ENCODE data around the gene AP1G1. TPM values are rescaled to one million over a fixed set of nuclear protein-coding genes. Genes with fewer than 3 reads are reported as not detected.

AP1G1 gene
- polyA plus RNA-seq: 10 to 100 TPM; 16.9 to 23.5 TPM

- no peaks in the 10 kb centered on the region for H3K9me3 ChIP-seq (ENCODE audit: control insufficient read depth in 2 of 2, insufficient read depth in 1 of 2, low read depth in 1 of 2, low read length in 1 of 2)
- H3K27ac ChIP-seq (ENCODE audit: low read depth in 2 of 2, low read length in 1 of 2): peak within 1 kb of the TSS; percentile 99
- no peaks in the 10 kb centered on the region for H3K4me1 ChIP-seq (ENCODE audit: control insufficient read depth in 2 of 2, insufficient read depth in 2 of 2, low read length in 1 of 2)
- no peaks in the 10 kb centered on the region for H3K36me3 ChIP-seq (ENCODE audit: control insufficient read depth in 2 of 2, insufficient read depth in 2 of 2, low read length in 1 of 2)
- WGBS, 2 donors: 0 to 1% methylated on average over 53 to 54 of the region's 54 CpGs
- H3K4me3 ChIP-seq (ENCODE audit: low read depth in 1 of 2, low read length in 2 of 2): peak within 1 kb of the TSS; percentile 78 to 98
- H3K27me3 ChIP-seq (ENCODE audit: control insufficient read depth in 1 of 2, insufficient read depth in 2 of 2, low read length in 2 of 2): no peaks in the 10 kb centered on the region
Measured at GRCh38 chr16:71808593-71809459, at the start of gene AP1G1. Gene AP1G1 (minus strand): TSS chr16:71808834. CDS start chr16:71789479, 19,355 bp downstream.

DNA sequence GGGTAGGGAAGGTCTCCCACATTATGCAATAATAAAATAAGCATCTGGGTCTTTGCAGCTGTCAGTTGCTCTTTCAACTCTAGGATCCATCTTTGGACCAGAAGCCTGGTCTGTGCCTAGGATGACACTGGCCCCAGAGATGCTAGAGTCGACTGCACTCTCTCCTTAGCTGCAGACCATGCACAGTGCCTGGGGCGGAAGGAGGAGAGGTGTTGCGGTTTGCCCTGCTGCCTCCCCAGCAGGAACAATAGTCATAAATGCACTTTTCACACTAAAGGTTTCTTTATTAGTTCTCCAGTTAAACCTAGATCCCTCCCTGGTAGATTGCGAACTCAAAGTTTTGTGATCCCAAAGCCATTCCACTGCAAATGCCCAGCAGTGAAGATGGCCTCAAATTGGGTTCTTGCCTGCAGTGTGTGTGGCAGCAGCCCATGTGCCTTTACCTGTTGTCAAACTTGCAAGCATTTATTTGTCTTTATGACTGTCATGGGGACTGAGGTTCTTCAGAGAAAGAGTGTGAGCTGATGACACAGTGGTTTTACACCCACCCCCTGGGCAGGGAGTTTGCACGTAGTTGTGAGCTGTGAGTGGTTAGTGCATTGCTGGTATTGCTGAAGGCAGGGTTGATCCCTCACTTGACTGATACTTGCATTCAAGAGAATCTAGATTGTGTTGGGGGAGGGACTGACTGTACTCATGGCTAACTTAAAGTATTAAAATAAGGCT is 47.5 kb upstream of the AP1G1 start:
- H3K27me3 ChIP-seq (ENCODE audit: control insufficient read depth in 1 of 2, insufficient read depth in 2 of 2, low read length in 2 of 2): no peaks in the 10 kb centered on the region
- H3K36me3 ChIP-seq (ENCODE audit: control insufficient read depth in 2 of 2, insufficient read depth in 2 of 2, low read length in 1 of 2): peaks cover 6 to 23% of the 10 kb centered on the region in 2 donors
- no peaks in the 10 kb centered on the region for H3K4me1 ChIP-seq (ENCODE audit: control insufficient read depth in 2 of 2, insufficient read depth in 2 of 2, low read length in 1 of 2)
- no peak overlapping the region for H3K4me3 ChIP-seq (ENCODE audit: low read depth in 1 of 2, low read length in 2 of 2)
- H3K27ac ChIP-seq (ENCODE audit: low read depth in 2 of 2, low read length in 1 of 2): no peak overlapping the region
- 83 to 86% methylated on average over 5 of the region's 5 CpGs for WGBS, 2 donors
- no peaks in the 10 kb centered on the region for H3K9me3 ChIP-seq (ENCODE audit: control insufficient read depth in 2 of 2, insufficient read depth in 1 of 2, low read depth in 1 of 2, low read length in 1 of 2)

DNA sequence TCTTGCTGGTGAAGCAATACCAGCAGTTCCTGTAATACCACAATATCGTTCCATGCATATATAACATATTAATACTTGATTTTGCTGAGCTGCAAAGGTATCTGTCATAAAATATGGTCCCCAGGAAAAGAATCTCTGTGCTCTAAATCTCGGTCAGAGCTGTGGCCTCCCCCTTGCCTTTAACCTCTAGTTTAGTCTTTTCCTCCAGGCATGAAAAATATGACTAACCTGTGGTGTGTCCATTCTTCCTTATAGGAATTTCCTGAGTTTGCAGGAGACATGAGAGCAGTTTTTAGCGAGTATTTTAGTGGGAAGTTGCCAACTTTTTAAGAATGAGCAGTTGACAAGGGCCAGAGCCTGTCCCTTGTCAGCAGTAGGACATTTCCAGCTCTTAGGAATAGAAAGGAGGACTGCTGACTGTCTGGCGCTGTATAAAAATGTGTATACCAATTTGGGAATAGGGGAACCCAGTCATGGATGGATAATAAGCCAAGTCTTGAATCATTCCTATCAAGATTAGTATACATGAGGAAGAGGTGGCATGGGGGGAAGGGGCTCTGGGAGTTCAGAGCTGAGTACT is 45.8 kb upstream of the AP1G1 start:
- Histone ChIP-seq H3K4me3 (ENCODE audit: low read depth in 1 of 2, low read length in 2 of 2) (no peak overlapping the region), H3K27ac (ENCODE audit: low read depth in 2 of 2, low read length in 1 of 2) (no peak overlapping the region), H3K27me3 (ENCODE audit: control insufficient read depth in 1 of 2, insufficient read depth in 2 of 2, low read length in 2 of 2) (no peaks in the 10 kb centered on the region), H3K9me3 (ENCODE audit: control insufficient read depth in 2 of 2, insufficient read depth in 1 of 2, low read depth in 1 of 2, low read length in 1 of 2) (no peaks in the 10 kb centered on the region), H3K36me3 (ENCODE audit: control insufficient read depth in 2 of 2, insufficient read depth in 2 of 2, low read length in 1 of 2) (peaks cover 16 to 27% of the 10 kb centered on the region in 2 donors), H3K4me1 (ENCODE audit: control insufficient read depth in 2 of 2, insufficient read depth in 2 of 2, low read length in 1 of 2) (no peaks in the 10 kb centered on the region)
- 88 to 89% methylated on average over 4 of the region's 4 CpGs for WGBS, 2 donors

DNA sequence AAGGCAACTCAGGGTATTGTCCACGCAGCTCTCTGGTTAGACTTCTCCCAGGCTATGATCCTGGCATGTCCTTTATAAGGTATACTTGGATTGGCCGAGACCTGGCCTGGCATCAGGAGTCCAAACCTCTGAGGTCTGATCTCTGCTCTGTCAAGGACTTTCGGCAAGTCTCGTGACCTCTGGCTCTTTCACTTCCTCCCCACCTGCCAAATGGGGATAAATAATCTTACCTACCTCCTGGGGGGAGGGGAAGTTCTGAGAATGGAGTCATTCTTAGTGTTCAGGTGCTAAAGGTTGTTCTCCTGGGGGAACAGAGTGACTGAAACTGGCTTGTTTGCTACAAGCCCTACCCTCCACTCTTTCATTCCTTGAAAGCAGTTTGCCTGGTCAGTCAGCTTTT is 44.8 kb upstream of the AP1G1 start:
- Histone ChIP-seq H3K9me3 (ENCODE audit: control insufficient read depth in 2 of 2, insufficient read depth in 1 of 2, low read depth in 1 of 2, low read length in 1 of 2) (no peaks in the 10 kb centered on the region), H3K4me3 (ENCODE audit: low read depth in 1 of 2, low read length in 2 of 2) (no peak overlapping the region), H3K36me3 (ENCODE audit: control insufficient read depth in 2 of 2, insufficient read depth in 2 of 2, low read length in 1 of 2) (peaks cover 16 to 27% of the 10 kb centered on the region in 2 donors), H3K27me3 (ENCODE audit: control insufficient read depth in 1 of 2, insufficient read depth in 2 of 2, low read length in 2 of 2) (no peaks in the 10 kb centered on the region), H3K27ac (ENCODE audit: low read depth in 2 of 2, low read length in 1 of 2) (no peak overlapping the region), H3K4me1 (ENCODE audit: control insufficient read depth in 2 of 2, insufficient read depth in 2 of 2, low read length in 1 of 2) (no peaks in the 10 kb centered on the region)
- WGBS, 2 donors: 71 to 79% methylated on average over 4 of the region's 4 CpGs

GRCh38 chr16:71852561-71852960 is 43.9 kb upstream of the AP1G1 start:
- no peaks in the 10 kb centered on the region for H3K4me1 ChIP-seq (ENCODE audit: control insufficient read depth in 2 of 2, insufficient read depth in 2 of 2, low read length in 1 of 2)
- peaks cover 16 to 27% of the 10 kb centered on the region in 2 donors for H3K36me3 ChIP-seq (ENCODE audit: control insufficient read depth in 2 of 2, insufficient read depth in 2 of 2, low read length in 1 of 2)
- 96 to 99% methylated on average over 4 of the region's 4 CpGs for WGBS, 2 donors
- no peaks in the 10 kb centered on the region for H3K9me3 ChIP-seq (ENCODE audit: control insufficient read depth in 2 of 2, insufficient read depth in 1 of 2, low read depth in 1 of 2, low read length in 1 of 2)
- H3K27ac ChIP-seq (ENCODE audit: low read depth in 2 of 2, low read length in 1 of 2): no peak overlapping the region
- H3K27me3 ChIP-seq (ENCODE audit: control insufficient read depth in 1 of 2, insufficient read depth in 2 of 2, low read length in 2 of 2): no peaks in the 10 kb centered on the region
- H3K4me3 ChIP-seq (ENCODE audit: low read depth in 1 of 2, low read length in 2 of 2): no peak overlapping the region

GRCh38 chr16:71852158-71852557 is 43.5 kb upstream of the AP1G1 start:
- H3K4me3 ChIP-seq (ENCODE audit: low read depth in 1 of 2, low read length in 2 of 2): no peak overlapping the region
- H3K9me3 ChIP-seq (ENCODE audit: control insufficient read depth in 2 of 2, insufficient read depth in 1 of 2, low read depth in 1 of 2, low read length in 1 of 2): no peaks in the 10 kb centered on the region
- H3K36me3 ChIP-seq (ENCODE audit: control insufficient read depth in 2 of 2, insufficient read depth in 2 of 2, low read length in 1 of 2): peaks cover 16 to 27% of the 10 kb centered on the region in 2 donors
- no peak overlapping the region for H3K27ac ChIP-seq (ENCODE audit: low read depth in 2 of 2, low read length in 1 of 2)
- WGBS, 2 donors: 80 to 92% methylated on average over 3 of the region's 3 CpGs
- no peaks in the 10 kb centered on the region for H3K27me3 ChIP-seq (ENCODE audit: control insufficient read depth in 1 of 2, insufficient read depth in 2 of 2, low read length in 2 of 2)
- no peaks in the 10 kb centered on the region for H3K4me1 ChIP-seq (ENCODE audit: control insufficient read depth in 2 of 2, insufficient read depth in 2 of 2, low read length in 1 of 2)

DNA sequence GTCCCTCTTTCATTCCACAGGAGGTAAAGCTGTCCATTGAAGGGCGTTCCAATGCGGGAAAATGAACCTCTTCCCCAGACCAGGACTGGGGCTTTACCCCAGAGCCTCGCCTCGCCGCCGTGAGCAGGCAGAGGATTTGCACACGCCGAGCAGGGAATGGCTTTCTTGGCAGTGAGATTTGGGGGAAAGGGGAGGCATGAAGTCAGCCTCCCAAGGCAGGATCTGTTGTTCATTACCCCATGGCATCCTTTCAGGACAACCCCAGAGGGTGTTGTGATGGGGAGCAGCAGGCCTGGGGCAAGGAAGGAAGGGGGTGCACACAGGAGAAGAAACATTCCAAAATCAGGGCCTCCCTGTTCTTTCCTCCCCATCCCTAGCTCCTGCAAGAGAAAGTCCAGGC is 43.1 kb upstream of the AP1G1 start:
- Histone ChIP-seq H3K4me1 (ENCODE audit: control insufficient read depth in 2 of 2, insufficient read depth in 2 of 2, low read length in 1 of 2) (no peaks in the 10 kb centered on the region), H3K9me3 (ENCODE audit: control insufficient read depth in 2 of 2, insufficient read depth in 1 of 2, low read depth in 1 of 2, low read length in 1 of 2) (no peaks in the 10 kb centered on the region), H3K27ac (ENCODE audit: low read depth in 2 of 2, low read length in 1 of 2) (no peak overlapping the region), H3K36me3 (ENCODE audit: control insufficient read depth in 2 of 2, insufficient read depth in 2 of 2, low read length in 1 of 2) (peaks cover 16 to 27% of the 10 kb centered on the region in 2 donors), H3K4me3 (ENCODE audit: low read depth in 1 of 2, low read length in 2 of 2) (no peak overlapping the region), H3K27me3 (ENCODE audit: control insufficient read depth in 1 of 2, insufficient read depth in 2 of 2, low read length in 2 of 2) (no peaks in the 10 kb centered on the region)
- 93 to 95% methylated on average over 8 of the region's 8 CpGs for WGBS, 2 donors

DNA sequence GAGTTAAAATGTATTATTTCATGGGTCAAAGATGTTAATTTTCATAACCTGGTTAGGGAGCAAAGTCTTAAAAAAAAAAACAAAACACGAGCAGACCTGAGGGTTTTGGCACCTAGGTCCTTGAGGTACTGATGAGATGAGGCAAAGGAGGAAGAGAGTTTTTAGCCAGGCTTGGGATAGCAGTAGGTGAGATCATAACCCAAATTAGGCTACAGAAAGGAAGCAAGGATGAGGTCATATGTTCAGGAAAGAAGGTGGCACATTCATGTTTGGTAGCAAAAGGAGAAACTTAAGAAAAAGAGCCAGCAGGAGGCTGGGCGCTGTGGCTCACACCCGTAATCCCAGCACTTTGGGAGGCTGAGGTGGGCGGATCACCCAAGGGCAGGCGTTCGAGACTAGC is 40.0 kb upstream of the AP1G1 start:
- WGBS, 2 donors: 93% methylated on average over 6 of the region's 6 CpGs

DNA sequence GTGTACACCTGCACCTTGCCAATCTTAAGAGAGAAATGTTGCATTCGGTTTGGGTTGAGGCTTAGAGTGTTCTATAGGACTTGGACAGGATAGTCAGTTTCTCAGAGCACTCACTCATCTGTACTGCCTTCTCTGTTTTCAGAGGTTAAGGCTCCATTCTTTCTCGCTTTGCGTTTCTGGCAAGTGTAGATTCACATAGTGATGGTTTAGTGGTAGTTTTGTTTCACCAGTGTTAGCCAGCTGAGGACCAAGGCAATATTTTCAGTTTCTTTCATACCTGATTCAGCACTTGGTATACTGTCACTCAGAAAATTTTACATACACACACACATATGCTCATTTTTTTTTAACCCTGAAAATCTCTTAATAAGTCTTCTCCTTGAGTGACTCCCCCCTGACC is 38.5 kb upstream of the AP1G1 start:
- Histone ChIP-seq H3K4me1 (ENCODE audit: control insufficient read depth in 2 of 2, insufficient read depth in 2 of 2, low read length in 1 of 2) (peaks cover 0 to 2% of the 10 kb centered on the region in 2 donors), H3K4me3 (ENCODE audit: low read depth in 1 of 2, low read length in 2 of 2) (peak overlapping the region in 1 of 2 donors; percentile 64), H3K36me3 (ENCODE audit: control insufficient read depth in 2 of 2, insufficient read depth in 2 of 2, low read length in 1 of 2) (peaks cover 10 to 25% of the 10 kb centered on the region in 2 donors), H3K27ac (ENCODE audit: low read depth in 2 of 2, low read length in 1 of 2) (no peak overlapping the region), H3K27me3 (ENCODE audit: control insufficient read depth in 1 of 2, insufficient read depth in 2 of 2, low read length in 2 of 2) (no peaks in the 10 kb centered on the region), H3K9me3 (ENCODE audit: control insufficient read depth in 2 of 2, insufficient read depth in 1 of 2, low read depth in 1 of 2, low read length in 1 of 2) (no peaks in the 10 kb centered on the region)
- WGBS, 2 donors: 51 to 56% methylated on average over 3 of the region's 3 CpGs

More for the DNA sequence above, 40.0 kb upstream of the AP1G1 start:
- H3K4me3 ChIP-seq (ENCODE audit: low read depth in 1 of 2, low read length in 2 of 2): no peak overlapping the region
- H3K36me3 ChIP-seq (ENCODE audit: control insufficient read depth in 2 of 2, insufficient read depth in 2 of 2, low read length in 1 of 2): peaks cover 16 to 27% of the 10 kb centered on the region in 2 donors
- no peaks in the 10 kb centered on the region for H3K27me3 ChIP-seq (ENCODE audit: control insufficient read depth in 1 of 2, insufficient read depth in 2 of 2, low read length in 2 of 2)
- H3K27ac ChIP-seq (ENCODE audit: low read depth in 2 of 2, low read length in 1 of 2): no peak overlapping the region
- H3K9me3 ChIP-seq (ENCODE audit: control insufficient read depth in 2 of 2, insufficient read depth in 1 of 2, low read depth in 1 of 2, low read length in 1 of 2): no peaks in the 10 kb centered on the region
- H3K4me1 ChIP-seq (ENCODE audit: control insufficient read depth in 2 of 2, insufficient read depth in 2 of 2, low read length in 1 of 2): peaks cover 0 to 2% of the 10 kb centered on the region in 2 donors
